Glomerular visceral epithelial cell (primary cell): ENCODE measurements around the gene CRACDL.

Experiments used
- DNase-seq: peaks from one replicate; pipeline ENCODE4 v3.0.0-alpha.2; 2016; ENCODE audit errors: extremely low spot score

Gene CRACDL

GRCh38 chr2:98924038-98924830 is 11.8 kb downstream of the CRACDL start:
- DNase-seq: no peak

DNA sequence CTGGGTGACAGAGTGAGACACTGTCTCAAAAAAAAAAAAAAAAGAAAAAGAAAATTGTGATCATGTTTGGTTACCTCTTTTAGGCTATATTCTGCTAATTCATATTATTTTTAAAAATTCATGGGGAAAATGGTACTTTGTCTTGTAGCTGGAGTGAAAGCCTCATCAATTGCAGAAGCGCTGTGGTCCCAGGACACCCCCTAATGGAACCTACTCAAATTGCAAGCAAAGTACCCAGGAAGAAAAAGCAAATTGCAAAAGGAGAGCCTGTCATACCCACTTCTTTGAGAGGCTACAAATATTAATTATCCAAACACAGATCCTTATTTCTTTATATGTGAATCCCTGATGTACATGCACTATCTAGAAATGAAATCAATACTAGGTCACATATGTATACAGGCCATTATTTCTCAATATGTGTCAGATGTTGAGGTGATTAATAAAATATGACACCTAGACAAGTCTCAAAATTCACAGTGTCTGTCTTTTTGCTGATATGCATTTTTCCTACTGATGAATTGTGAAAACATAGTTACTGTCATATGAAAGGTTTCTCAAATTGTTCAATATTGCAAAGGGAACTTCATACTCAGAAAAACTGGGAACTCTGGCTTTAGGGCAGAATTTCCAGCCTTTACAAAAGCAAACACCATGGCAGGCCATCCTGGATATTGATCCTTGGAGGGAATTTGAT is 12.6 kb downstream of the CRACDL start:
- no peak for DNase-seq

DNA sequence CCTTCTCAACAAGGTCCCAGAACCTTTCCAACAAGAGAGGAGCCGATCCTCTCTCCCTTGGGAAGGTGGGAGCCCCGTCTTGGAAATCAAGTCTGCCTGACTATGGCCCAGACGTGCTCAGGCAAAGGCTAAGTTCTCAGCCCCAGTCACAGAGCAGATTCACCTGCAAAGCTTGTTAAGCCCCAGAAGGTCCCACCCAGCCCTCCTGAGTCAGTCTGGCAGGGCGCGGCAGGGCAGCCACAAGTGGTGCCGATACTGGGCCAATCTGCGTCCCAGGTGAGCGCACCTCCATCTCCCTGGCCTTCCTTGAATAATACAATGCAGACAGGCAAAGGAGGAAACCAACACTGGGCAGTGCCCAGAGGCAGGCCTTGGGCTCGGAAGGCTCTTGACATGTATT is 15.0 kb downstream of the CRACDL start:
- no peak for DNase-seq

- DNase-seq: peak; percentile 76
Observed at GRCh38 chr2:98917031-98917471, 19.0 kb downstream of the CRACDL start.

DNA sequence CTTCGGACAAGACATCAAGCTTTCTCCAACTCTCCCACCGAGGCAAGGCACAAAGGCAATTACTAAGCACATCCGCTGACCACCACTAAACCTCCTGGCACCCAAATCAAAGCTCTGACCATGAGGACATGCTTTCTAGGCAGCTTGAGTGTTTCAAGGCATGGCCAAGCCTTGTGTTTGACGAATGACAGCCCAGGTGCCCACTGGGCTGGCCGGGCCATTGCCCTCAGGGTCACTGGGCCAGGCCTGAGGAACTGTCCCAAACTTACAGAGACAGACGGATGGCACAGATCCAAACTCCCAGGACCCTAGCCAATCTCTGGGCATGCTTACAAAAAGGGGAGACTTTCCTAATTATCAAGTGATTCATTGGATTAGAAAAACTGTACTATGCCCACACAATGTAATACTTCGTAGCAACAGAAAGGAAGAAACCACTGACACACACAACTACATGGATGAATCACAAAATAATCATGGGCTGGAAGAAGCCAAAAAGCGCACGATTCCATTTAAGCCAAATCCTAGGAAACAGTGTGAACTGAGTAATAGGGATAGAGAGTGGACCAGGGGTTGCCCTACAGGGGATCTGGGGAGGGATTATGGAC is 20.2 kb downstream of the CRACDL start:
- peak; percentile 15 for DNase-seq

GRCh38 chr2:98914713-98915580 is 21.1 kb downstream of the CRACDL start:
- DNase-seq: no peak

- DNase-seq: peak; percentile 18
Observed at GRCh38 chr2:98913916-98914712, 21.9 kb downstream of the CRACDL start.

DNA sequence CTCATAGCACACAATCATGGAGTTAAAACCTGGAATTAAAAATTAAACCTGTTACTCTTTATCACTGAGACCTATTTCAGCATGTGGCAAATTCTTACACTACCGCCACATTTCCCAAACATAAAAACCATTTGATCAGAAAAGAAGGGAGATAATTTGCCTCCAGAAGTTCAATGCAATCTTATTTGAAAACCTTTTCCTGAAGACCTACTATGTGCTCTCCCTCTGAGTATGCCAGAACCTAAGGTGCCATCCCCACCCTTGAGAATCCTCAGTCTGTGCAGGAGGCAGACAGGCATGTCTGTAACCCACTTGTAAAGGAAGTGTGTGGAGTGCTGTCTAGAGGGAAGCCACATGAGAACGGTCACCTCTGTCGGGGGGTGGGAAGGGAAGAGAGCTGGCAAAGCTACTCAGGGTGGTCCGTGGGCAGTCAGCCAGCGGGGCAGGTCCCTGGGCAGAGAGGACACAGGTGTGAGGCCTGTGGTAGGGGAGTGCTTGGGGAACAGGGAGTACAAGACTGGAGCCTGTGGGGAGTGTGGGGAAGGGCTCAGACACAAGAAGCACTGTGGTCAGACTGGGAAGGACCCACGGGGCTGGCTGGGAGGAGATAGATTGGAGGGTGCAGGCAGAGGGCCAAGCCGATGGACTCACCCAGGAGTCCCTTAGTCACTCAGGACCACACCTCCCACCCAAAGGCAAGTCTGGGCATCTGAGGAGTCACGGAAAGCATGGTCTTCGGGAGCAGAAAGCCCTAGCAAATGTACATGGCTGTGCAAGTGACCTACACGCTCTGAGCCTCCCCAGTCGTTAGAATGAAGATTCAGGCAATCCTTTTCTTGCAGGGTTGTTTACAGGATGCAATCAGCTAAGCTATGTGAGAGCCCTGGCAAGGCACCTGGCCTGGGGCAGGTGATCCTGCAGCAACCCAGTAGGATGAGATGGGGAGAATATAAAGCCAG is 22.8 kb downstream of the CRACDL start:
- DNase-seq: peak; percentile 93

GRCh38 chr2:98912221-98912851 is 23.7 kb downstream of the CRACDL start:
- peak; percentile 96 for DNase-seq

- peak; percentile 53 for DNase-seq
Observed at GRCh38 chr2:98911376-98912154, 24.5 kb downstream of the CRACDL start.

DNA sequence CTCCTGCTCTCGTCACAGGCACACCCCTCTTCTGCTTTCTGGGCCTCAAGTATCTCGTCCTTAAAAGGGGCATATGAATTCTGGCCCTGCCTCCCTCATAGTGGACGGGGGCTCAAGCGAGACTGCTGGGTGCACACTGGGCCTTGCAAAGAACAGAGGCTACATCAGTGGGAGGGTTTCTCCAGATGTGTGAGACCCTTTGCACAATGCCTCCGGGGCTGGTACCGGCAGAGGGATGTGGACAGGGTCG is 25.0 kb downstream of the CRACDL start:
- DNase-seq: no peak

- no peak for DNase-seq
Observed at GRCh38 chr2:98910349-98911125, 25.5 kb downstream of the CRACDL start.

DNA sequence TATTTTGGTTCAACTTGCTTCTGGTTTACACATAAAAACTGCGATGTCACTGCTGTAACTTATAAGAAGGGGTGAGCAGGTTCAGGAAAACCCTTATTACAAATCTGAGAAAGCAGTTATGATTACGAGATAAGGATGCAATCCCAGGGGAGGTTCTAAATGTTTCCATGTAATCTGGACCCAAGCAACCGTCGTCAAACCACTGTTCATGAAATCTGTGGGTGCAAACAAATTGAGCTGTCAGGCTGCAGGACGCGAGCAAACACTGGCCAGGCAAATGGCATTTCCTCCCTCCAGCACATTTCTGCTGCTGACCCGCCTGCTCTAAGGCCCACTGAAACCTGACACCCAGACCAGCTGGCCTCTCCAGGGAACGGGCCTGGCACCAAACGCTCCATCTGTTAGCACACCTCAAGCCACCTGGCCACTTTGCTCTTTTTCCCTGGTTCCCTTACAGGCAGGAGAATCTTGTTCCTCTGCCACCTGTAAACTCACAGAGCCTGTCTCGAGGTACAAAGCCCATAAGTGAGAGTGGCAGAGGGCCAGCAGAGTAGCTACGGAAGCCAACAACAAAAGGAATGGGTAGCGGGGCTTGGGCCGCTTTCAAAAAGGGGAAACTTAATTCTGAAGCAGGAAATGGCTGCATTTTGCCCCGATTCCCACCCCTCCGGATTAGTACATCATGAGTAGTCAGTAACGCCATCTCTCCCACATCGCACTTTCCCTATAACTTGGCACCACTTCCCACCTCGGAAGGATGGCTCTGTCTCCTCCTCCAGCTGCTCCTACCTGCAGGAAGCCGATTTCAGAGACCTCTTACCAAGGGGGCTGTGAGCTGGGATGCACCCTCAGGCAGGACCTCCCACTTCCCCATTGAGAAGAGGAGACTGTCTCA is 26.5 kb downstream of the CRACDL start:
- DNase-seq: peak; percentile 57

DNA sequence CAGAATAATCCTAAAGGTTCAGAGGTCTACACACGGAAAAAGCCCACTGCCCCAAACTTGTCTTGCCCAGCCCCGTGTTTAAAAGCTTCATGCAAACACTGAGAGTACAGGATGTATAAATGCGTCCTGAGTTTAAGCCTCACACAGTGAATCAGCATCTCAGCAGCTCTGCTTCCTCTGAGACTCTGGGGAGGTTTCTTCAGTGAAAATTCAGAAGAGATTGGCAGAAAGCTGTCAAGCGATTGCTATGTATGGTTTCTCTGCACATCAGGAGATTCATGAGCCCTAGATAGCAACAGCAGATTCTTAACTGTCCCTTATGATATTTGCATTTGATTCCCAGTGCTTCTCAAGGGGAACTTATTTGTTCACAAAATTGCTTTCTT is 27.1 kb downstream of the CRACDL start:
- DNase-seq: no peak

- no peak for DNase-seq
Observed at GRCh38 chr2:98907966-98908905, 27.8 kb downstream of the CRACDL start.

- no peak for DNase-seq
Observed at GRCh38 chr2:98907385-98907784, 28.6 kb downstream of the CRACDL start.
